ENCODE data around the gene CCNYL1.
"Not testable (repeated sequence)": the region's sequence is repeated elsewhere in the genome, so short reads cannot be mapped to it uniquely, and the experiment has no call there.

The CCNYL1 gene

GRCh38 chr2:207759890-207760289 is 48.5 kb downstream of the CCNYL1 start:
- Histone ChIP-seq H3K79me2 (ENCODE audit: low read length) (no peaks in the 10 kb centered on the region), H3K27ac (ENCODE audit: low read length) (no peak overlapping the region), H2AFZ (ENCODE audit: low read depth, low read length) (no peak overlapping the region), H3K9ac (ENCODE audit: low read length) (no peak overlapping the region), H3K9me3 (ENCODE audit: insufficient read depth, low read length) (no peaks in the 10 kb centered on the region), H3K36me3 (replicated peaks; ENCODE audit: low read depth, low read length) (no peaks in the 10 kb centered on the region), H3K4me3 (ENCODE audit: low read length) (no peak overlapping the region), H3K4me1 (ENCODE audit: low read length) (peaks cover 8% of the 10 kb centered on the region), H4K20me1 (ENCODE audit: insufficient read depth, low read length) (no peaks in the 10 kb centered on the region), H3K27me3 (ENCODE audit: low read depth, low read length) (no peaks in the 10 kb centered on the region), H3K4me2 (ENCODE audit: low read length) (no peak overlapping the region)
- TF ChIP-seq CTCF (IDR thresholded peaks at IDR 0.05; ENCODE audit: low read depth, low read length) (no peak), EZH2phosphoT487 (IDR thresholded peaks at IDR 0.05; ENCODE audit: low read depth) (no peak)

GRCh38 chr2:207760453-207760852 is 49.0 kb downstream of the CCNYL1 start:
- Histone ChIP-seq H3K4me1 (ENCODE audit: low read length) (peaks cover 8% of the 10 kb centered on the region), H3K36me3 (replicated peaks; ENCODE audit: low read depth, low read length) (no peaks in the 10 kb centered on the region), H3K9me3 (ENCODE audit: insufficient read depth, low read length) (no peaks in the 10 kb centered on the region), H3K4me3 (ENCODE audit: low read length) (no peak overlapping the region), H3K79me2 (ENCODE audit: low read length) (no peaks in the 10 kb centered on the region), H4K20me1 (ENCODE audit: insufficient read depth, low read length) (no peaks in the 10 kb centered on the region), H3K4me2 (ENCODE audit: low read length) (no peak overlapping the region), H2AFZ (ENCODE audit: low read depth, low read length) (no peak overlapping the region), H3K27ac (ENCODE audit: low read length) (no peak overlapping the region), H3K27me3 (ENCODE audit: low read depth, low read length) (no peaks in the 10 kb centered on the region), H3K9ac (ENCODE audit: low read length) (no peak overlapping the region)
- TF ChIP-seq CTCF (IDR thresholded peaks at IDR 0.05; ENCODE audit: low read depth, low read length) (no peak), EZH2phosphoT487 (IDR thresholded peaks at IDR 0.05; ENCODE audit: low read depth) (no peak)

GRCh38 chr2:207761426-207761825 is 50.0 kb downstream of the CCNYL1 start:
- H3K9ac ChIP-seq (ENCODE audit: low read length); H4K20me1 ChIP-seq (ENCODE audit: insufficient read depth, low read length); H2AFZ ChIP-seq (ENCODE audit: low read depth, low read length); H3K79me2 ChIP-seq (ENCODE audit: low read length); H3K9me3 ChIP-seq (ENCODE audit: insufficient read depth, low read length); H3K4me3 ChIP-seq (ENCODE audit: low read length); H3K27me3 ChIP-seq (ENCODE audit: low read depth, low read length); H3K27ac ChIP-seq (ENCODE audit: low read length); H3K36me3 ChIP-seq (replicated peaks; ENCODE audit: low read depth, low read length); H3K4me2 ChIP-seq (ENCODE audit: low read length): not testable (repeated sequence)
- peaks cover 12% of the 10 kb centered on the region for H3K4me1 ChIP-seq (ENCODE audit: low read length)

GRCh38 chr2:207762146-207762545 is 50.7 kb downstream of the CCNYL1 start:
- no peaks in the 10 kb centered on the region for H3K36me3 ChIP-seq (replicated peaks; ENCODE audit: low read depth, low read length)
- H3K27me3 ChIP-seq (ENCODE audit: low read depth, low read length): no peaks in the 10 kb centered on the region
- peaks cover 13% of the 10 kb centered on the region for H3K4me1 ChIP-seq (ENCODE audit: low read length)
- H3K27ac ChIP-seq (ENCODE audit: low read length): no peak overlapping the region
- H3K79me2 ChIP-seq (ENCODE audit: low read length): no peaks in the 10 kb centered on the region
- no peak overlapping the region for H2AFZ ChIP-seq (ENCODE audit: low read depth, low read length)
- H3K9ac ChIP-seq (ENCODE audit: low read length): no peak overlapping the region
- no peak for TF ChIP-seq CTCF (IDR thresholded peaks at IDR 0.05; ENCODE audit: low read depth, low read length)
- TF ChIP-seq EZH2phosphoT487 (IDR thresholded peaks at IDR 0.05; ENCODE audit: low read depth): no peak
- H3K9me3 ChIP-seq (ENCODE audit: insufficient read depth, low read length): no peaks in the 10 kb centered on the region
- no peaks in the 10 kb centered on the region for H4K20me1 ChIP-seq (ENCODE audit: insufficient read depth, low read length)
- no peak overlapping the region for H3K4me3 ChIP-seq (ENCODE audit: low read length)
- H3K4me2 ChIP-seq (ENCODE audit: low read length): no peak overlapping the region

All from OCI-LY3 (cell line).